GM12878 (cell line): Measurements from ENCODE around the gene UST. TPM values are rescaled to one million over a fixed set of nuclear protein-coding genes. Genes with fewer than 3 reads are reported as not detected.
A peak's percentile ranks its signal among the peaks of the same experiment; 100 is the strongest.

Experiments
- ATF3 ChIP-seq: IDR thresholded peaks from 2 replicates; pipeline ENCODE4 v1.6.1; 2011; ENCODE audit warnings: low read depth, mild to moderate bottlenecking, low read length, moderate library complexity, borderline replicate concordance; ENCODE audit errors: extremely low read depth
- CHD4 ChIP-seq: fragments of 200-600 bp; sonication (generic); IDR thresholded peaks from 2 replicates; pipeline ENCODE4 v1.6.1; 2016; ENCODE audit warnings: mild to moderate bottlenecking
- CREB1 ChIP-seq: IDR thresholded peaks from 2 replicates; pipeline ENCODE4 v1.6.1; 2012; ENCODE audit warnings: low read depth, mild to moderate bottlenecking, inconsistent platforms
- CREM ChIP-seq: IDR thresholded peaks from 2 replicates; pipeline ENCODE4 v1.6.1; 2014; ENCODE audit warnings: antibody characterized with exemption, low read depth
- DPF2 ChIP-seq: fragments of 450-650 bp; IDR thresholded peaks from 2 replicates; pipeline ENCODE4 v1.6.1; 2017; ENCODE audit warnings: mild to moderate bottlenecking
- FOXK2 ChIP-seq: fragments of 450-650 bp; IDR thresholded peaks from 2 replicates; pipeline ENCODE4 v1.6.1; 2017; ENCODE audit warnings: mild to moderate bottlenecking, moderate library complexity
- FOXM1 ChIP-seq: IDR thresholded peaks from 2 replicates; pipeline ENCODE4 v1.6.1; 2012; ENCODE audit warnings: low read depth, mild to moderate bottlenecking, inconsistent platforms, low read length, moderate library complexity
- NBN ChIP-seq: fragments of 450-650 bp; IDR thresholded peaks from 2 replicates; pipeline ENCODE4 v1.6.1; 2016
- NFYB ChIP-seq: IDR thresholded peaks from 2 replicates; pipeline ENCODE4 v1.6.1; 2011; ENCODE audit warnings: low read depth, mild to moderate bottlenecking, low read length, improper control_type of control experiment, moderate library complexity; ENCODE audit not compliant: insufficient read depth
- PAX5 ChIP-seq: IDR thresholded peaks from 2 replicates; pipeline ENCODE4 v1.6.1; 2011; ENCODE audit warnings: low read depth, low read length, borderline replicate concordance
- PAX8 ChIP-seq: fragments of 450-650 bp; IDR thresholded peaks from 2 replicates; pipeline ENCODE4 v1.6.1; 2017; ENCODE audit warnings: mild to moderate bottlenecking, moderate library complexity
- POLR2AphosphoS5 ChIP-seq: IDR thresholded peaks from 2 replicates; pipeline ENCODE4 v1.6.1; 2011; ENCODE audit warnings: mild to moderate bottlenecking, low read length, inconsistent platforms
- POU2F2 ChIP-seq: IDR thresholded peaks from 3 replicates; pipeline ENCODE4 v1.6.1; 2011; ENCODE audit warnings: low read depth, mild to moderate bottlenecking, low read length, borderline replicate concordance
- PRDM15 ChIP-seq: fragments of 450-650 bp; formaldehyde crosslinking; IDR thresholded peaks from 2 replicates; pipeline ENCODE4 v1.4.0; 2020; ENCODE audit warnings: mild to moderate bottlenecking, moderate library complexity
- RUNX3 ChIP-seq: IDR thresholded peaks from 2 replicates; pipeline ENCODE4 v1.6.1; 2012; ENCODE audit warnings: low read length, inconsistent platforms
- SKIL ChIP-seq: fragments of 450-650 bp; IDR thresholded peaks from 2 replicates; pipeline ENCODE4 v1.6.1; 2017; ENCODE audit warnings: mild to moderate bottlenecking, low read depth, inconsistent platforms; ENCODE audit not compliant: poor library complexity, severe bottlenecking
- SP1 ChIP-seq: IDR thresholded peaks from one replicate; pipeline ENCODE4 v1.6.1; 2011; ENCODE audit warnings: low read depth, low read length
- TBL1XR1 ChIP-seq: IDR thresholded peaks from 2 replicates; pipeline ENCODE4 v1.6.1; 2012; ENCODE audit warnings: low read depth, low read length, improper control_type of control experiment
- WRNIP1 ChIP-seq: IDR thresholded peaks from 2 replicates; pipeline ENCODE4 v1.6.1; 2011; ENCODE audit warnings: low read depth, low read length, improper control_type of control experiment, borderline replicate concordance
- ZBTB11 ChIP-seq: fragments of 450-650 bp; formaldehyde crosslinking; IDR thresholded peaks from 2 replicates; pipeline ENCODE4 v1.5.0; 2022; ENCODE audit warnings: mild to moderate bottlenecking, missing genetic modification characterization
- polyA plus RNA-seq, 11 experiments: library from polyadenylated mRNA; depleted of rRNA in 4 of 11; unstranded in 6 of 11; stranded (reverse) in 5 of 11; fragments of >200 nt; fragmentation: Nextera tagmentation in 4 of 11; fragmentation: Illumina TruSeq in 1 of 11; extraction: Ambion mirVana in 4 of 11; extraction: Trizol in 1 of 11; gene quantifications; 1 replicate in 1 of 11; 2 replicates in 10 of 11; pipeline versions ENCODE4 v1.2.1 to v1.2.3, GENCODE V29; 2011 to 2016; ENCODE audit warnings: inconsistent platforms in 2 of 11, missing spikeins in 2 of 11, low read depth in 1 of 11
- total RNA-seq, 4 experiments: library from RNA; depleted of rRNA in 3 of 4; stranded (reverse); fragments of >200 nt in 3 of 4; fragmentation: Illumina TruSeq in 1 of 4; extraction: Trizol in 1 of 4; gene quantifications; 2 replicates each; pipeline versions ENCODE4 v1.2.1 to v1.2.3, GENCODE V29; 2013 to 2021

UST gene
- total and polyA plus RNA-seq, 10 of the 15 experiments (the other 5 are each of a cell fraction or from before 2014, with no cell fraction given), result 0.74 to 43.3 (median 2.2) TPM

GRCh38 chr6:148758492-148758891 lies 11.7 kb downstream of the UST start (continued):
- TF ChIP-seq NFYB (0 out of 2 replicates have a peak, but pooled peaks have one; percentile 32), PAX5 (peak; percentile 99), WRNIP1 (peak; percentile 99; the same call in 1 of the 2 replicates), SKIL (peak; percentile 88), ZBTB11 (CRISPR knock-in tag) (no peak), CHD4 (no peak), PRDM15 (CRISPR knock-in tag) (0 out of 2 replicates have a peak, but pooled peaks have one; percentile 32), FOXM1 (peak; percentile 97), DPF2 (peak; percentile 98), CREB1 (peak; percentile 93), PAX8 (no peak), TBL1XR1 (peak; percentile 98), POU2F2 (peak; percentile 98), ATF3 (no peak), RUNX3 (peak; percentile 100), CREM (peak; percentile 97), NBN (peak; percentile 96), POLR2AphosphoS5 (peak; percentile 77), SP1 (peak; percentile 91), FOXK2 (no peak; the same call in none of the 2 replicates)
